HFFc6 (cell line): ENCODE results near the gene POLR3G. TPM values are rescaled to one million over a fixed set of nuclear protein-coding genes. Genes with fewer than 3 reads are reported as not detected.

Experiments
- DNase-seq: peaks from one replicate; pipeline ENCODE4 v3.0.0-alpha.2; 2018
- H3K27ac Mint-ChIP-seq: 2 replicates; pipeline ENCODE4 v1.8.0; 2020; ENCODE audit warnings: mild to moderate bottlenecking, mixed read lengths
- H3K27me3 Mint-ChIP-seq: 2 replicates; pipeline ENCODE4 v1.8.0; 2021; ENCODE audit warnings: mild to moderate bottlenecking, moderate library complexity, mixed read lengths; ENCODE audit not compliant: insufficient read depth
- H3K36me3 Mint-ChIP-seq: 2 replicates; pipeline ENCODE4 v1.8.0; 2021; ENCODE audit warnings: low read depth, mixed read lengths
- H3K4me1 Mint-ChIP-seq: 2 replicates; pipeline ENCODE4 v1.8.0; 2020; ENCODE audit warnings: low read depth, mixed read lengths
- H3K4me3 Mint-ChIP-seq: 2 replicates; pipeline ENCODE4 v1.8.0; 2020; ENCODE audit warnings: mild to moderate bottlenecking, moderate library complexity, mixed read lengths
- H3K9me3 Mint-ChIP-seq: 2 replicates; pipeline ENCODE4 v1.8.0; 2020; ENCODE audit warnings: mild to moderate bottlenecking, mixed read lengths
- total RNA-seq, 6 experiments: library from RNA; stranded (reverse); fragmentation: NEBNext Ultra II Directional; extraction: Animal tissue kit (Norgen Biotek cat#: 25700); gene quantifications; 2 replicates in 1 of 6; 3 replicates in 5 of 6; pipeline ENCODE4 v1.2.3, GENCODE V29; 2021
- TF ChIP-seq, protein P1 (sequence below): fragments of 200-600 bp; sonication (generic); IDR thresholded peaks from 2 replicates; pipeline ENCODE4 v1.5.0; 2021; ENCODE audit warnings: antibody characterized with exemption, mild to moderate bottlenecking

The POLR3G gene
- total RNA-seq, 6 experiments from 2014 or later, result 6.7 to 17.0 (median 15.3) TPM

DNA sequence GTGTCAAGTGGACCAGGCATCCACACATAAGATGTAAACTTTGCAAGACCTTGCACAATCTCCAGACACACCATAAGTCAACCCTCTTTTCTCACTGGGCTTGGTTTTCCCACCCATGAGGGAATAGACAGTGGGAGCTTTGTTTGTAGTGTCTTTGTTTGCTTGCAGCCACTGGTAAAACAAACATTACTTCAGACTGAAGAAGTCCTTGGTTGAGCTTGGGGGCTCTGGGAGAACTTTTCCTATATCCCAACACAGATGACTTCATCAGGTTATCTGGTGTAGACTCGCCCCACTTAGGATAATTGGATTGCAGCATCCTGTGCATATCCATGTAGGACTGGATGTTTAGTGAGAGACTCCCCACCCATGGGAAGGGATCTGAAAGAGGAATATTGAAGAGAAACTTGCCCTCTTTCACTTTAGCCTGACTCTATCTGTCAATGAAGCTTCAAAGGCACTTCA is 72.4 kb downstream of the POLR3G start:
- TF ChIP-seq, protein P1, sequence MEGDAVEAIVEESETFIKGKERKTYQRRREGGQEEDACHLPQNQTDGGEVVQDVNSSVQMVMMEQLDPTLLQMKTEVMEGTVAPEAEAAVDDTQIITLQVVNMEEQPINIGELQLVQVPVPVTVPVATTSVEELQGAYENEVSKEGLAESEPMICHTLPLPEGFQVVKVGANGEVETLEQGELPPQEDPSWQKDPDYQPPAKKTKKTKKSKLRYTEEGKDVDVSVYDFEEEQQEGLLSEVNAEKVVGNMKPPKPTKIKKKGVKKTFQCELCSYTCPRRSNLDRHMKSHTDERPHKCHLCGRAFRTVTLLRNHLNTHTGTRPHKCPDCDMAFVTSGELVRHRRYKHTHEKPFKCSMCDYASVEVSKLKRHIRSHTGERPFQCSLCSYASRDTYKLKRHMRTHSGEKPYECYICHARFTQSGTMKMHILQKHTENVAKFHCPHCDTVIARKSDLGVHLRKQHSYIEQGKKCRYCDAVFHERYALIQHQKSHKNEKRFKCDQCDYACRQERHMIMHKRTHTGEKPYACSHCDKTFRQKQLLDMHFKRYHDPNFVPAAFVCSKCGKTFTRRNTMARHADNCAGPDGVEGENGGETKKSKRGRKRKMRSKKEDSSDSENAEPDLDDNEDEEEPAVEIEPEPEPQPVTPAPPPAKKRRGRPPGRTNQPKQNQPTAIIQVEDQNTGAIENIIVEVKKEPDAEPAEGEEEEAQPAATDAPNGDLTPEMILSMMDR, result no peak
- H3K9me3 Mint-ChIP-seq, result no peaks in the 10 kb centered on the region
- no peak for DNase-seq
- H3K27me3 Mint-ChIP-seq, result peaks cover 10% of the 10 kb centered on the region
- H3K4me3 Mint-ChIP-seq, result no peak overlapping the region
- no peaks in the 10 kb centered on the region for H3K36me3 Mint-ChIP-seq
- no peak overlapping the region for H3K27ac Mint-ChIP-seq
- H3K4me1 Mint-ChIP-seq, result peaks cover 6% of the 10 kb centered on the region

DNA sequence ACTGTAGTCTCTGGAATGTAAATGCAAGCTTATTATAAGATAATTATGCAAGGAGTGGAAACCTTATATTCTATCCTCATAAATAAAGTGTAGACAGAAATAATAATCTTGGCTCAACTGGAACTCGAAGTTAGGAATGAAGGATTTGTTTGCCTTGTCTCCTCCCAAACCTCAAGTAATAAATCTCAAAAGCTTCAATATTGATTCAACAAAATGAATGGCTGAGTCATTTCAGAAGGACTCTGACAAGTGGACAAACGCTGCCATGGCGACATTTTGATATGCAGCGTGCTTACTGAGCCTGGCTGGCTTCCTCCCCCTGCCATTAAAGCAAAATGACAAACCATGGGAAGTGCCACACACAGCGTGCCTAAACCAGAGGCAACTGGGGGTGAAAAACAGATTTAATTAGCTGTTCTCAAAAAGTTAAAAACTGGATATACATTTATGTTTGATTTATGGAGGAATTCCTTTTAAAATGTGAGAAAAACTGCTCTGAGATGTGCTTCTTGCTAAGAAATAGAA is 73.5 kb downstream of the POLR3G start:
- H3K4me1 Mint-ChIP-seq, result peaks cover 6% of the 10 kb centered on the region
- no peak overlapping the region for H3K27ac Mint-ChIP-seq
- no peaks in the 10 kb centered on the region for H3K9me3 Mint-ChIP-seq
- peaks cover 10% of the 10 kb centered on the region for H3K27me3 Mint-ChIP-seq
- DNase-seq, result peak; percentile 8
- no peaks in the 10 kb centered on the region for H3K36me3 Mint-ChIP-seq
- TF ChIP-seq, protein P1, result no peak
- H3K4me3 Mint-ChIP-seq, result no peak overlapping the region

DNA sequence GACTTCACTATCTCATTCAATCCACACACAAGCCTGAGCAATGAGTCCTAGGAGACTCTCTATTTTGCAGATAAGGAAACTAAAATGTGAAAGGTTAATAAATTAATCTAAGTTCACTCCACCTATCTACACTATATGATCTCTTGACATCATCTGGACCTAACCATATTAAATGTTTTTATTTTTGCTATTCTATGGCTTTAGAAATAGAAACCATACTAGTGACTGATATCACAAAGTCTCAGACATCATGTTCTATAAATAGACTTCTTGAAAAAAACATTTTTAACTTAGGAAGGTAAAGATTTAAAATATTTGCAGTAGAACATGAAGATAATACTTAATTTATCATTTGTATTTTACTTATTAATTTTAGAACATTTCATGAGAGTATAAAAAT is 74.6 kb downstream of the POLR3G start:
- peaks cover 10% of the 10 kb centered on the region for H3K27me3 Mint-ChIP-seq

DNA sequence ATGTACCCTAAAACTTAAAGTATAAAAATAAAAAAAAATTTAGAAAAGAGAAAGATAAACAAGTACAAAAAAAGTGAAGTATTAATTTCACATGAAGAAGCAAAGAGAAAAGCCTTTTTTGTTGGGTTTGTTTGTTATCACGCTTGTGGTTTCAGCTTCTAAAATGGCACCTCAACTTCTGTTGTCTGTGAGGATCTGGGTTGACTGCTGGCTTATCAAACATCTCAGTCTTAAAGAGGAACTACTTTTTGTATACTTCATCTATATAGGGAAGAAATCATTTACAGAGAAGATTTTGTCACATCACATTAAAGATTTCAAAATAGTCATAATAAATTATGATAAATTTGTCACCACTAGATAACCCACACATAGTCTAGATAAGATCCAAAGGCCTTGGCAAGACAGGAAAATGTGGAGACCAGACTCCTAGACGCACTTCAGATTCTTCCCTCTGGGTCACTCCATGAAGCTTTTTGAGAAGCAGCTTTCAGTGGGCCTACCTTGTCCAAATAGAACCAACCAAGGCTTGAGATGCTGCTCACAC is 75.1 kb downstream of the POLR3G start:
- Mint-ChIP-seq H3K27me3 (peaks cover 13% of the 10 kb centered on the region), H3K4me1 (peaks cover 6% of the 10 kb centered on the region), H3K36me3 (no peaks in the 10 kb centered on the region), H3K27ac (no peak overlapping the region), H3K9me3 (no peaks in the 10 kb centered on the region), H3K4me3 (no peak overlapping the region)
- no peak for DNase-seq
- TF ChIP-seq, protein P1, result no peak

More for the DNA sequence above, 74.6 kb downstream of the POLR3G start:
- TF ChIP-seq, protein P1, result no peak
- Mint-ChIP-seq H3K36me3 (no peaks in the 10 kb centered on the region), H3K9me3 (no peaks in the 10 kb centered on the region), H3K4me1 (peaks cover 6% of the 10 kb centered on the region), H3K27ac (no peak overlapping the region), H3K4me3 (no peak overlapping the region)
- DNase-seq, result no peak

DNA sequence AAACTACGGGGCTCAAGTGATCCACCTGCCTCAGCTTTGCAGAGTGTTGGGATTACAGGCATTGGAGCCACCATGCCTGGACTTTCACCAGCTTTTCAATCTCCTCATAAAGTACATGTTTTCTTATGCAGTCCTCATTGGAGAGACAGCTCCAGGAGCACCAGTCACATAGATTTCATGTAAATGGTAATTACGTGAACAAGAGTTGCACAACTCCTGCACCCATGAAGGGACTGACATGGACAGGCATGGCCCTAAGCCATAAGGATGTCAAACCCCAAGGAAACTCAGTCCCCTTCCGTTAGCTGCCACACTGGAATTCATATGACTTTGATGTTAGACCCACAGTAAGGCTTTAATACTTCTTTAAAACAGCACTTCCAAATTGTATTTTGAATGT is 76.3 kb downstream of the POLR3G start:
- Mint-ChIP-seq H3K9me3 (no peaks in the 10 kb centered on the region), H3K27ac (no peak overlapping the region), H3K36me3 (no peaks in the 10 kb centered on the region), H3K27me3 (peaks cover 12% of the 10 kb centered on the region), H3K4me1 (peaks cover 6% of the 10 kb centered on the region), H3K4me3 (no peak overlapping the region)
- DNase-seq, result no peak
- TF ChIP-seq, protein P1, result no peak
